GM19455 (cell line): Measurements from ENCODE around the gene ART5.
"Not testable (repeated sequence)": the region's sequence is repeated elsewhere in the genome, so short reads cannot be mapped to it uniquely, and the experiment has no call there.

Source experiments
- ATAC-seq: cut with Tn5 transposase; IDR thresholded peaks from one replicate; pipeline ENCODE4 v1.9.1; 2021; ENCODE audit not compliant: unreplicated experiment

ART5 gene

DNA sequence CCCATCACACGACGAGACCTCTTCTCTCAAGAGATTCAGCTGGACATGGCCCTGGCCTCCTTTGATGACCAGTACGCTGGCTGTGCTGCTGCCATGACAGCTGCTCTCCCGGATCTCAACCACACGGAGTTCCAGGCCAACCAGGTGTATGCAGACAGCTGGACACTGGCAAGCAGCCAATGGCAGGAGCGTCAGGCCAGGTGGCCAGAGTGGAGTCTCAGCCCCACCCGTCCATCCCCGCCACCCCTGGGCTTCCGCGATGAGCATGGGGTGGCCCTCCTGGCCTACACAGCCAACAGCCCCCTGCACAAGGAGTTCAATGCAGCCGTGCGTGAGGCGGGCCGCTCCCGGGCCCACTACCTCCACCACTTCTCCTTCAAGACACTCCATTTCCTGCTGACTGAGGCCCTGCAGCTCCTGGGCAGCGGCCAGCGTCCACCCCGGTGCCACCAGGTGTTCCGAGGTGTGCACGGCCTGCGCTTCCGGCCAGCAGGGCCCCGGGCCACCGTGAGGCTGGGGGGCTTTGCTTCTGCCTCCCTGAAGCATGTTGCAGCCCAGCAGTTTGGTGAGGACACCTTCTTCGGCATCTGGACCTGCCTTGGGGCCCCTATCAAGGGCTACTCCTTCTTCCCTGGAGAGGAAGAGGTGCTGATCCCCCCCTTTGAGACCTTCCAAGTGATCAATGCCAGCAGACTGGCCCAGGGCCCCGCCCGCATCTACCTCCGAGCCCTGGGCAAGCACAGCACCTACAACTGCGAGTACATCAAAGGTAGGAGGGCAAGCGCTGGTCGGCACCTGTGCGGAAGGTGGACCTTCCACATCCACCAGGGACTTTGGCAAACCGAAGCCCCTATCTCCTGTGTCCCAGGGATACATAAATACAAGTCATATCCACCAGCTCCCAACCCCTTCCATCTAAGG lies 18.1 kb upstream of the ART5 start:
- no peak for ATAC-seq

DNA sequence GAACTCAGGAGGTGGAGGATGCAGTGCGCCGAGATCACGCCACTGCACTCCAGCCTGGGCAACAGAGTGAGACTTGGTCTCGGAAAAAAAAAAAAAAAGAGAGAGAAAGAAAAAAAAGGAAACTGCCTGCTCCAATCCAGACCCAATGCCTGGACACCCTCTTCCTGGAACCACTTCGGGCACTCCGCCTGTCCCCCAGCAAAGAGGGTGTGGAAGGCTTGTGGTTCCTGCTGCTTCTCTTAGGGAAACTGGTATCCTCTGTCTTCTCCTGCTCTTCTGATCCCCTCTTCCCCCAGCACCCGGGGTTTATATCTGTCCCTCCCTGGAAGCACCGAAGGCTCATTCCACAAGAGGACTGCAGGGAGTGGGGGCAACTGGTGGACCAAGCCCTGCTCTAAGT lies 16.5 kb upstream of the ART5 start:
- no peak for ATAC-seq

DNA sequence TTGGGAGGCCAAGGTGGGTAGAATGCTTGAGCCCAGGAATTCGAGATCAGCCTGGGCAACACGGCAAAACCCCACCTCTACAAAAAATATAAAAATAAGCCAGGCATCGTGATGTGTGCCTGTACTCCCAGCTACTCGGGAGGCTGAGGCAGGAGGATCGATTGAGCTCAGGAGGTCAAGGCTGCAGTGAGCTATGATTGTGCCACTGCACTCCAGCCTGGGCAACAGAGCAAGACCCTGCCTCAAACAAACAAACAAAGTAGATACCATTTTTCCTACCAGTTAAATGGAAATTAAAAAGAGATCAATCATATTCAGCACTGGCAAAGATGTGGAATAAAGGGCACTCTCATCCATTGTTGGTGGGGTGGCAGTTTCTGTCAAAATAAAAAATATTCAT lies 15.5 kb upstream of the ART5 start:
- ATAC-seq = not testable (repeated sequence)

DNA sequence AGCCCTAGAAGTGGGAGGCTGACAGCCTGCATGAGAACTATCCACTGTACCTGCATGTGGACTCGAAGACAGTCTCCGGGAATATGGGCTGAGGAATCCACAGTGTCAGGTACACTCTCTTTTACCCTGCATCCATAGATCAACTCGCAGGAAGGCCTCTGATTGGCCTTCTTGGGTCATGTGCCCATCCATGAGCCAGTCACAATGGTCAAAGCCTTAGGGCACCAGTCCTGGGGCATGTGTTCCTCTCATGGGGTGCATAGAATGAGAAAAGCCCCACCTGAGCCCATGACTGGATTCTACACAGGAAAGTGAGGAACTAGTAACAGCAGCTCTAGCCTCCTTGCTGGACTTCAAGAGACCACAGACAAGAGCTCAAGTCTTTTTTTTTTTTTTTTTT lies 13.8 kb upstream of the ART5 start:
- no peak for ATAC-seq

DNA sequence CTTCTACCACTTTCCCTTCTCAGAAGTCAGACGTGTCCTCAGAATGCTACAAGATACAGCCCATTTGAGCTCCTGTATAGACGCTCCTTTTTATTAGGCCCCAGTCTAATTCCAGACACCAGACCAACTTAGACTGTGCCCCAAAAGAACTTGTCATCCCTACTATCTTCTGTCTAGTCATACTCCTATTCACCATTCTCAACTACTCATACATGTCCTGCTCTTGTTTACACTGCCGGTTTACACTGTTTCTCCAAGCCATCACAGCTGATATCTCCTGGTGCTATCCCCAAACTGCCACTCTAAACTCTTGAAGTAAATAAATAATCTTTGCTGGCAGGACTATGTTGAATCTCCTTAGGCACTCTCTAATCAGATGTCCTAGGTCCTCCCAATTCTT lies 10.7 kb upstream of the ART5 start:
- not testable (repeated sequence) for ATAC-seq

DNA sequence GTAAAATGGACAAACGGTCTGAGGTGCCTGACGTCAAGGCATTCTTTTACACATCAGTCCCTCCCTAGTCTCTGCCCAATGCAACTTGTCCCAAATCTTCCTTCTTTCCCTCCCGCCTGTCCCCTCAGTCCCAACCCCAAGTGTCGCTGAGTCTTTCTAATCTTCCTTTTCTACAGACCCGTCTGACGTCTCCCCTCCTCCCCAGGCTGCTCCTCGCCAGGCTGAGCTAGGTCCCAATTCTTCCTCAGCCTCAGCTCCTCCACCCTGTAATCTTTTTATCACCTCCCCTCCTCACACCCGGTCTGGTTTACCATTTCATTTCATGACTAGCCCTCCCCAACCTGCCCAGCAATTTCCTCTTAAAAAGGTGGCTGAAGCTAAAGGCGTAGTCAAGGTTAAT lies 7.6 kb upstream of the ART5 start:
- ATAC-seq = not testable (repeated sequence)

DNA sequence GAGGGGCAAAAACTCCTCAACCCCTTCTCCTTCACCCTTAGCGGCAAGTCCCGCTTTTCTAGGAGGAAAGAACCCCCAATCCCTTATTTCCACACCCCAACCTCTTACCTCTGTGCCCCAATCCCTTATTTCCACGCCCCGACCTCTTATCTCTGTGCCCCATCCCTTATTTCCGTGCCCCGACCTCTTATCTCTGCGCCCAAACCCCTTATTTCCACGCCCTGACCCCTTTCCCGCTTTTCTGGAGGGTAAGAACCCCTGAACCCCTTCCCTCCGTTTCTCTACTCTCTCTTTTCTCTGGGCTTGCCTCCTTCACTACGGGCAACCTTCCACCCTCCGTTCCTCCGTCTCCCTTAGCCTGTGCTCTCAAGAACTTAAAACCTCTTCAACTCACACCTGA lies 7.1 kb upstream of the ART5 start:
- not testable (repeated sequence) for ATAC-seq

DNA sequence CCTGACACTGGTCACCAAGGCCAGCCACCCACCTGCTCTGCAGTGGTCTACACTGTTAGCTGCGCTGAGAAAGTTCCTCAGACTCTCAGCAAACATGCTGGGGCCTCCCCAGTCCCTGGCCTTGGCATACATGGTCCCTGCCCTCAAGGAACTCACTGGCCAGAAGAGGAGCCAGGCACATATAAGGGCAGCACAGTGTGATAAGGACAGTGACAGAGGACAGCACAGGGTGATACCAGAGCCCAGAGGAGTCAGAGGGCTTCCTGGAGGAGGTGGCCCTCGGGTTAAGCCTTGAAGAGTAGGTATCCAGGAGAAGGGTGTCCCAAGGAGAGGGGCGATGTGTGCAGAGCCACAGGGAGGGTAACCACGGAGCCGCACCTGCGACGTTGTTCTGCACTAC lies 3.8 kb upstream of the ART5 start:
- no peak for ATAC-seq

DNA sequence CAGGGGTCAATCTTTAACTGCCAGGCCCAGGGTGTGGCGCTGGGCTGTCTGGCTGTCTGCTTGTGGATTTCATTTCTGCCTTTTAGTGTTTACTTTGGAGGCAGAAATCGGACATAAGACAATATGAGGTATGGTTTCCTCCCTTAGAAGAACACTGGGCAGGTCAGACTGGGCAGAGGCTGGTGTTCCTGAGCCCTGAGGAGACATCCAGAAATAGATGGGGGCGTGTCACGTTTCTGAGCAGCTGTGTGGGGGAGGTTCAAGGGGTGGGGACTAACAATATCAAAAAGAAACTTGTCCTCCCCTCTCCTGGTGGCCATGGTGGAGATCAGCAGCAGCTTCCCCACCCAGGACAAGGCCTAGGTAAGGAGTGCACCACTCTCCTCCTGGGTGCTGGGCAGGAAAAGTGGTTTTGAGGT lies 3.0 kb upstream of the ART5 start, which contains the start of gene ART1:
Gene ART1, plus strand, starts transcription at position 312 of the 419 bp plus-strand sequence. CDS start 14,086 bp downstream, outside the sequence.
- ATAC-seq = no peak

DNA sequence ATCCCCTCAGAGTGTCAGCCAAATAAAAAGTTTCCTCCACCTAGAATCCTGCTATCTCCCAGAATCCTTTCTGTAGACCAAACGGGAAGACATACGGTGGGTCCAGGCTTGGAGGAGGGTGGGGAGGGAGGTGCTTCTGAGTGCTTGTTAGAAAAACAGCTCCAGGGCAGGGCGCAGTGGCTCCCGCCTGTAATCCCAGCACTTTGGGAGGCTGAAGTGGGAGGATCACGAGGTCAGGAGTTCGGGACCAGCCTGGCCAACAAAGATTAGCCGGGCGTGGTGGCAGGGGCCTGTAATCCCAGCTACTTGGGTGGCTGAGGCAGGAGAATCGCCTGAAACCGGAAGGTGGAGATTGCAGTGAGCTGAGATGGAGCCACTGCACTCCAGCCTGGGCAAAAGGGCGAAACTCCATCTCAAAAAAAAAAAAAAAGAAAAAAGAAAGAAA lies 1.3 kb upstream of the ART5 start:
- ATAC-seq = not testable (repeated sequence)

DNA sequence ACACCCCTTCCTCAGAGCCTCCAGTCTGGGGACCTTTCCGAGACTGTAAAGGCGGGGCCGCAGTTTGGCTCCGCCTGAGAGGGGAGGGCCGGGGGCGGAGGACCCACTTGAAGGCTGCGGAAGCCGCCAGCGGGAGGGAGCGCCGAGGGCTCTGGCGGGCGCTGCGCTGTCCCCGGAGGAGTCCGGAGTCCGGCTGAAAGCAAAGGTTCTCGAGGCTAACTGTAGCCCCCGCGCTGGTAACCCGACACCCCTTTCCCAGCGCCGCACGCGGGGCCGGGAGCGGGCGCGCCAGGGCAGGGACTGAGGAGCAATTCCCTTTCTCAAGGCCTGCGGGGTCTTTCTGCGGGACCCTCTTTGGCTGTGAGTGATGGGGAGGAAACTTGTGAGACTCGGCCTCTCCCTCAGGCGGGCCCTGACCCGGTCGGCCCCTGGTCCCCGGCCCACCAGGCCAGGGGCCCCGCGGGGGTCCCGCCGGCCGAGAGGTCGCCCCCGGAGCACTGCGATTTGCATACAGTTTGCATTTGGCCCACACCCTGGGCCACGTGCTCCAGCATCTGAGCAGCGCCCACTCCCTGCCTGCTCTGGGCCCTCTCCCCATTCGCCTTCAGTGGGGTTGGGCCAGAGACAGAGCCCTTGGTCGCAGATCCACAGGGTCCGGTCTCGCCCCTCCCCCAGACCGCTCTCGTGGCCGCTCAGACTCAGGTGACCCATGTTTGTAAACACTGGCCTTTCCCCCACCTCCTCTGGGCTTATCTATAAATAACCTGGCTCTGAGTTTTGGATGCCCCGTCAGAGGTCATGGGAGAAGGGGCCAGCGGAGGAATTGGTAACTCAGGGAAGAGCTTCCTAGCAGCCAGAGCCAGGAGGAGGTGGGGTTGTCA lies 519 bp upstream of the ART5 start:
- no peak for ATAC-seq

DNA sequence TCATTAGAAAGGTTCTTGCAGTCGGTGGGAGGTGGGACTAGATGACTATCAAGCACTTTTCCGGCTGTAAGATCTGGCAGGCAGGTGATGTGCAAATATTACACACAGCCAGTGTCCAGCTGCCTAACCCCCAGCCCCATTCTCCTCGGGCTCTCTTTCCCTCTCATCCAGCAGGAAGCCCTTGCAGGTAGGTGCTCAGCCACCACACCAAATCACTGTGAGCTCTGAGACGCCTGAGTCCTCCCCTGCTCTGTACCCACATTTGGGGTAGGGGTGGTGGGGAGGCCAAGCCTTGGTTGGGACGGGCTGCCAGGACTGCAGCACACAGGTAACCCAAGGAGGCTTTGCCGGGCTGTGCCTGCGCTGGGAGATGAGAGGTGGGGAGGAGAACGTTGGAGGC lies 601 bp downstream of the ART5 start:
- no peak for ATAC-seq

DNA sequence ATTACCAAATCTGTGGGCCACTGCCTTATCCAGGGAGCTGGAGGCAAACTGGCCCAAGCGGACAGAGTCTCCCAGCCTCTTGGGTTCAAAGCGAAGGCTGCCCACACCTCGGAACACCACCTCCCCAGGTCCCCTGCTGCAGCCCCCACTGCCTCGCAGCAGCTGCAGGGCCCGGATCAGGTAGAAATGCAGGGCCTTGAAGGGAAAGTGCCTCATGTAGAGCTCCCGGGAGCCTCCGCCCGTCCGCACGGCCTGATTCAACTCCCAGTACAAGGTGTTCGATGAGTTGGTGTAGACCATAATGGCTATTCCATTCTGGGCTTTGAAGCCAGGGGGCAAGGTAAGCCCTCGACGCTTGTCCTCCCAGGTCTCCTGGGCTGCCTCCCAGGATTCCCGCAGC lies 2.0 kb downstream of the ART5 start:
- ATAC-seq = no peak

DNA sequence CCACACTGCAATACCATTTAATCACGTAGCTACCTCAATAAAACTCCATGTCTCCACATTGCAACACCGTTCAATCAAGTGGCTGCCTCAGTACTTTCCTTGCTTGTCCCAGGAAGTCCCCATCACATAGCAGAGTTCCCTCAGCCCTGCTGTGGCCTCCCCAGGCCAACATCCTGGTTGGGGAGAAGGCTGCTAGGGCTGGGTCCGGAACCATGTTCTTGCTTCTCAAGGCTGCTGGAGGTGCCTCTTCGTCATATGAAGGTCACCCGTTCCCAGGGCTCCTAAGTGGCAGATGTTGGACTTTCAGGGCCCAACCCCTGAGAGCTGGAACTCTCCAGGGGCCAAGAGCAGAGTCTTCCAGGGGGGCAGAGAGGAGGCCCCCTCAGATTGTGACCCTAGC lies 3.3 kb downstream of the ART5 start:
- no peak for ATAC-seq

DNA sequence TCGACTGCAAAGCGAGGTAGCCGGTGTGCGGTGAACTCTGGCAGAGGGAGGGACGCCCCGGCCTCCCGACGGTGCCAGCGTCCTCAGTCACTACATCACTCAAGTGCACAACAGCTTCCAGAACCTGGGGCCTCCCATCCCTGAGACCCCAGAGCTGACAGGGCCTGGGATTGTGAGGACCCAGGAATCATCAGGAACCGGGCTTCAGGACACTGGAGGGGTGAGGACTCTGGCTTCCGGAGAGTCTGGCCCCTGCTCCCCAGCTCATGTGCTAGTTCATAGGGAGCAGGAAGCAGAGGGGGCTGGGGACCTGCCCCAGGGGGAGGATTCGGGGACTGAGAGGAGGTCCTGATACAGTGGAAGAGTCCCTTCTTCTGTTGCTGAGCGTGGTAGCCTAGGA lies 4.6 kb downstream of the ART5 start:
- ATAC-seq = no peak

DNA sequence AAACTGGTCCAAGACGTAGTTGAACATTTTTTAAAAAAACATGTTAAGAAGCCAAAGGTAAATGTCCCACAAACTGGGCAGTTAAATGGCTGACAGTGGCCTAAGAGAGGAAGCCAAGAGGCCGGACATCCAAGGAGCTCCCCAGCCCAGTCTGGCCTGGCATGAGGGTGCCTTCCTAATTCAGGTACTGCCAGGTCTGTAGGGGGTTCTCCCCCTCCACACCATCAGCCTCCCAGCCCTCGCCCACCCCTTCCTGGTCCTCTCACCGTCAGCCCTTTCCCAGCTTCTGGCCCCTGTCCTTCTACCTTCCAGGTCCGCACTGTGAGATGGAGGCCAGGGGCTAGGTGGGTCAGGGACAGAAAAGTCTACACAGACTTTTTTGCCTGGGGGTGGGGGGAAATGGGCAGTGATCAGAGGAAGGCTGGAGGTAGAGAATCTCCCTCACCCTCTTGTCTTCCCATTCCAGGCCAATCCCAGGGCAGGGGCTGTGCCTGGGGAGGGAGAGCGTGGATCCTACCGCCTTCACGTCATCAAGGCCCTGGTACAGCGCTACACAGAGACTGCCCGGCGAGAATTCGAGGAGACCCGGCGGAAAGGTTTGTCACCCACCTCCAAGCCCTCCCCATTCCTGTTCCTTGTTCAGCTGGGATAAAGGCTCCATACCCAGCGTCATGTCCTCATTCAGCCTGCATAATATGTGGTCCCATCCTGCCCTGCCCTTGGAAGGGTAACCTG lies 6.0 kb downstream of the ART5 start:
- ATAC-seq = no peak

DNA sequence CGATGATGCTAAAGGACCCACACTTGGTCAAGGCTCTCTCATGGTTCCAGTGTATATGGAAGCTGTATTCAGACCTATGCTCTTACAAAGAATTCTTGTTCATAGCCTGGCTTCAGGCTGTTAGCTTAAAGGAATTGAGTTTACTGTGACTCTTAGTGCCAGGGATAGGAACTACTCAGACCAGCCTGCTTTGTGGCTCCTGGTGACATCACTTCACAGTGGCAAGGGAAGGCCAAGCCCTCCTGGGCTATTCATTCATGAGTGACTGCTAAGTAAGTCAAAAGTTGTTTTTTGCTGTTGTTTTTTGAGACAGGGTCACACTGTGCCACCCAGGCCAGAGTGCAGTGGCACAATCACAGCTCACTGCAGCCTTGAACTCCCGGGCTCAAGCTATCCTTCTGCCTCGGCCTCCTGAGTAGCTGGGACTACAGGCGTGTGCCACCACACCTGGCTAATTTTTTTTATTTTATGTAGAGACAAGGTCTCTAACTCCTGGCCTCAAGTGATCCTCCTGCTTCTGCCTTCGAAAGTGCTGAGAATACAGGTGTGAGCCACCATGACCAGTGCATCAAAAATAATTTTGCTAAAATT lies 9.6 kb downstream of the ART5 start:
- no peak for ATAC-seq

DNA sequence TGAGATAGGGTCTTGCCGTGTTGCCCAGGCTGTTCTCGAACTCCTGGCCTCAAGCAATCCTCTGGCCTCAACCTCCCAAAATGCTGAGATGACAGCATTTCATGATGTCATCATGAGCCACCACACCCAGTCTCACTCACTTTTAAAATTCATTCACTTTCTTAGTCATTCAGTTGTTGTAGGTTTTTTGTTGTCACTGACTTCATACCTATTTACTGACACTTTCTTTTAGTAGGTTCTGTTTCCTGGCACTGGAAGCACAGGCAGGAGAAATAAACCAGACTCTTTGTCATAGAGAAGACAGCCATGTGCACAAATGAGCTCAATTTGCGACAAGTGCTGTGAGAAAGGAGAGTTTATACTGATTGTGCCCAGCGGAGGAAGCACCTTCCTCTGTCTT lies 10.5 kb downstream of the ART5 start:
- ATAC-seq = no peak

DNA sequence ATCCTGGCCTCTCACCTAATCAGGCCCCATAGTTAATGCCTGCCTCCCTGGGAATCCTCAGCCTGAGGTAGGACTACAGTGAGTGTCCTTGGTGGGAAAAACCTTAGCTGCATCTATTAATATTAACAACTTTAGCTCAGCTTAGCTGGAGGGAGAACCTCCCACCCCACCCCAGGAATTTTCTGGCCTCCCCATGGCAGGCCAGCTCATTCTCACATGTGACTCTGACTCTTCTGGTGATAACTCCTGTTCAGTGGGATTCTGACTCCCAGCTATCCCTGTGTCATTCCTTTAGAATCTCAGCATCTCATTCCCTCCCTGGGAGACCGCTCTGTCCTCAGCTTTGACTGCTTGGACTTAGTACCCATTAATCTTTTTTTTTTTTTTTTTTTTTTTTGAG lies 14.5 kb downstream of the ART5 start:
- no peak for ATAC-seq

DNA sequence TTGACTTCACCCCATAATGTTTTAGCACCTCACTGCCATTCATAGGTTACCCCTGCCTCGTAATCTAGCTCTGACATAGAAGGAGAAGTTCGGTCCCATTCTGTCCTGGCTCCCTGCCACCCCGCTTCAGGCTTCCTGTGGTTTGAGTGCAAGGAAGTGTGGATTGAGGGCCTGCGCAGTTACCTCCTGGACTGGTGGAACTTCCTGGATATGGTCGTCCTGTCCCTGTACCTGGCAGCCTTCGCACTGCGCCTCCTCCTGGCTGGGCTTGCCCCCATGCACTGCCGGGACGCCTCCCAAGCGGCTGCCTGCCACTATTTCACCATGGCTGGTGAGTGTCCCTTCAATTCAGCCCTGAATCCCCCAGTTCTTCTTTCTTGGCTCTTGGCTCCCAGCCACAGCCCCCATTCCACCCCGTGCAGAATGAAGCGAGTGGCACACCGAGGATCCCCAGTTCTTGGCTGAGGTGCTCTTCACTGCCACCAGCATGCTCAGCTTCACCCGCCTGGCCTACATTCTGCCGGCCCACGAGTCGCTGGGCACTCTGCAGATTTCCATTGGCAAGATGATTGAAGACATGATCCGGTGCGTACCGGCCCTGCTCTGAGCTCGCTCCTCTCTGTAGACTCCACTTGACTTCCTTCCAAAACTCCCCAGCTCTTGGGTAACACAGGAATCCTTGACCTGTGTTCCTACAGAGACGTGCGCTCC lies 15.4 kb downstream of the ART5 start:
- no peak for ATAC-seq
